NCI-H1930 (cell line): ENCODE results near the gene HTR6.

Source experiments
- DNase-seq, 2 experiments: peaks; one replicate each; lab custom pipeline; 2025; lab: John Stamatoyannopoulos, UW

Gene HTR6

DNA sequence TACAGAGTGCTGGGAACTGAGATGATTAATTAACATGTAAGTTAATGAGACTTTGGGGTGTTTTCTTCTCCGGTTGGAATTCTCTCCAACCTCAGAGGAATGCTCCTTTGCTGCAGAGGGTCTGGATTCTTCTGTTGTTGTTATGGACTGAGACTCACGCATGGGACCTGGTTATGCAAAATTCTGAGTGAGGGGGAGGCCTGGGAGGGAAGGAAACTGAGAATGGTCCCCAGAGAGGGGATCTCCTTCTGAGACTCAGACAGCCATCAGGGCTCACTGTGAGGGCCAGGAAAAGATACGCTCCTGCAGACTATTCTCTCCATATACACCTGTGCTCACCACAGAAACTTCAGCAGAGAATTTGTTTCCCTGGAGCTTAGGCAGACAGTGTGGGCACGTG, 56.3 kb downstream of the HTR6 start:
- no peak for DNase-seq

DNA sequence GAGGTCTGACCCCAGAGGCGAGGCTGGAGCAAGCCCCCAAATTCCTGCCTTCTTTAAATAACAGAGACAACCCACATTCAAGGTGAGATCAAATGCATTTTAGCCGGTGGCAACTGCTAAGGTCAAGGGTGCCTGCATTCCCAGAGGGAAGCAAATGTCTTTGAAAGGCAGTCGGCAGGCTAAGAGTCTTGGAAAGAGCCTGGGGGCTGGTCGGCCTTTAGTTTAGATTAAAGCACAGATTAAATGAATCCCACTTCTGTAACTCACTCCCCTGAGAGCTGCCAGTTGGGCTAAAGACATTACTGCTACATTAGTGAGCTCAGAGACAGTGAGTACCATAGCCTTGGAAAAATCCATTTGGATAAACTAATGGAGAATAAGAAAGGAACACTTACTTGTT, 59.2 kb downstream of the HTR6 start:
- DNase-seq = no peak

DNA sequence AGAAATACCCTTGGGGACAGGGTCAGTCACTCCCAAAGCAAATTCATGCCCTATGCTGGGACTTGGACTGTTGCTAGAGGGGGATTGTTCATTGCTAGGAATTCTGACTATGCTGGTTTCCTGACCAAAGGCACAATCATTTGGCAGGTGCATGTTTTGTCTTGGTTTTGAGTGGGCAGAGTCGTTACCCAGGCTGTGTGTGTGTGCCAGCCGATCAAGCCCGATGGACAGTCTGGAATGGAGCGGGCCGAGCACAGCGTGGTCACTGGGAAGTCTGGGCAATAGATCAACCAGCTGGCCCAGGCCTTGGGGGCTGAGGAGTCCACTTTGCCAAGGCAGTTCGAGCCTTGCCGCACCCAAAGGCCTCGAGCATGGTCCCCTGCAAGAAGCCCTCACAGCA, 60.9 kb downstream of the HTR6 start:
- no peak for DNase-seq

DNA sequence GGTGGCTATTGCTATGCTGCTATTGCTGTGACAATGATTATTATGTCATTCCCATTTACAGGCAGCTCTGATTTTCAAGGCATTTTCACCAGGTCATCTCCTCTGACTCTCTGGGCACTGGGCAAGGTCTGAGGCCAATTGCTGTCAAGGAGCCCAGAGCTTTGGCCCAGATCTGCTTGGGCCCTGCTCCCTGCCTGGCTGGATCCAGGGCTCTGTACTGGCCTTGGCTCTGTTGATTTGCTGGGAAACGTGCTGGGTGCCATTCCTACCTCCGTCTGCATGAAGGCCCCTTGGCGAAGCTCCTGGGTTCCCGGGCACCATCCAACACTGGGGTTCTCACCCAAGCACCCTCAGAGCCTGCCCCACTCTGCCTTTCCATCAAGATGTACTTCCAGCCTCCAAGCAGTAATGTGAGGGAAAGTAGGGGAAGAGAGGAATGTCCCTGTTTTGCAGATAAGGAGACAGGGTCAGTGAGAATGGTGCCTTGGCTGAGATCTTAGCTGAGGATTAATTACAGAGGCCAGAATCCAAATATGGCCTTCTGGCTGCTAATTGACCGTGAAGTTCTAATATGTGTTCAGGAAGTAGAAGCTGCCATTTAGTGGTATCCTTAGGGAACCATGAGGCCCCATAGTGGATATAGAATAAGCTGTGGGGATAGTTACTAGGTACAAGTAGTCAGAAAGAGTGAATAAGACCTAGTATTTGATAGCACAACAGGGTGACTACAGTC, 63.9 kb downstream of the HTR6 start:
- no peak for DNase-seq

DNA sequence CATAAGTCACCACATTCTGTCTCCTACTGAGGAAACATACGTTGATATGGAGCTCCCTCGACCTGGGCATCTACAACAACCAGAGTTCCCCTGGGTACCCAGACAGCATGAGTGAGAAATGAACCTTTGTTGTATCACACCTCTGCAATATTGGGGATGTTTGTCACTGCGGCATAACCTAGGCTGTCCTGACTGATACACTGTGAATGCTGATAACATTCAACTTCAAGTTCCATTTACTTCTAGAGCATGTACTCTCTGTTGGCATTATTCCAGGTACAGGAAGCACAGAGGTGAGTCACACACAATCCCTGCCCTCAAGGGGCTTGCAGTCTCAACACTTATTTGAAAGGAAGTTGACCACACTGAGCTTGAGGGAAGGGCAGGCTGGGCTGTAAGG, 65.6 kb downstream of the HTR6 start:
- no peak for DNase-seq
